UCSD-AML1 (cell line): ENCODE results near the gene UGT1A8.

Experiments used
- DNase-seq: peaks from one replicate; lab custom pipeline; 2025; ENCODE audit not compliant: unreplicated experiment; lab: John Stamatoyannopoulos, UW

UGT1A8 gene

DNA sequence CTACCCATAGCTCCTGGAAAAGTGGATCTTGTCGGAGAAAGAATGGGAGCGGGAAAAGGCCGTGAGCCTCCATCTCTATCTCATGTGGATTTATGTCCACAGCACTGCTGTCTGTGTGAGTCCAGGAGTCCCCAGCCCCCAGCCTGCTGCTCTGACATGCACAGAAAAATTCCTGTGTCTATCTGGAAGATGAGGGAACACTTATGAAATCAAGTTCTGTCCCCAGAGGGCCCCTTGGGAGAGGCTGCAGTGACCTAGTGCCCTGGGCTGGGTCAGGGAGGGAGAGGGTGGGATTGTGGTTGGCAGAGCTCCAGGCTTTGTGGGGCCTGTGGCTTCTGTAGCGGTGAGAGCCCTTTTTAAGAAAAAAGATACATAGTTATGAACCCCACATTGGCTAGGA, 199.3 kb downstream of the UGT1A8 start:
- DNase-seq, result no peak

DNA sequence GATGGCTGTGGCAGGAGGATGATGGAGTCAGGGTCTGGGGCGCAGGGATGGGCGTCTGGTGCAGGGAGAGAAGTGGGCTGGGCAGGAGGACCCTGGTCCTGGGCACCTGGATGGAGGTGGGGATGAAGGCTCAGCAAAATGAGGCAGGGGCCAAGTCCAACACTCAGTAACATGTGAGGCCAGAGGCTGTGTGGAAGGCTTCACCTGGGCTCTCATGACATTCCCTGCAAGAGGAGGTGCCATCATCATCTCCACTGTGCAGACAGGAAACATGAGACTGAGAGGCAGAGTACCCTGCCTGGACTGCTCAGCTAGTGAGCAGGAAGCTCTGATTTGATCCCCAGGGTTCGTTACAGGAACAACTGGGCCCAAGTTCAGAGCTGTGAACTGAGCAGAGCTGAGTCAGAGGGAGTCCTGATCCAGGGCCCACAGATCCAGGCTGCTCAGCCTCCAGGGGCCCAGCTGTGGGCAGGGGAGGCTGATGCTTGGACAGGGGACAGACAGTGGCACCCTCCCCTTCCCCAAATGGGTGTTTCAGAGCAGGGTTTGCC, 200.0 kb downstream of the UGT1A8 start:
- no peak for DNase-seq

DNA sequence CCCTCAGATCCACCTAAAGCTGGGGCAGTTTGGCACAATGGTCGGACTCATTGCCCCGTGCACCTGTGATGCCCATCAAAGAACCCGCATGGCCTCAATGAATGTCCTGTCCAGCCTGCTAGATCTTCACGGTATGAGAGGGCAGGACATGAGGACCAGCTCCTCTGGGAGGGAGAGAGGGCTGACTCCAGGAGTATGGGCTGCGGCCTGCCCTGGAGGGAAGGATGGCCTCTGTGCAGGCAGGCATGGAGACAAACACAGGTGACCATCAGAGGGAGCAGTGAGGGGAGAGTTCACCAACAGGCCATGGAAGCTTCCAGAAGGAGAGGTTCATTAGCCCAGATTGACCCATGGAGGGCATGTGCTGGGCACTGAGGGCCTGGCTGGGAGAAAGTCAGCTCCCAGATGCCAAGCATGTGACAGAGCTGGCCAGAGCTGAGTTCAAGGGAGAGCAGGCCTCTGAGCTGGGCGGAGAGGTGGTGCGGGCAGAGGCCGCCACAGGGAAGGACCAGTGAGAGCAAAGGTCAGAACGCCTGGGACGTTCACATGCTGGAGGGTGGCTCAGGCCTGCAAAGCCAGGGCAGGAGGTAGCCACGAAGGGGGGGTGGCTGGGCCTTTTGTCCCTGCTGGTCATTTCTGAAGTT, 200.7 kb downstream of the UGT1A8 start:
- DNase-seq, result no peak

DNA sequence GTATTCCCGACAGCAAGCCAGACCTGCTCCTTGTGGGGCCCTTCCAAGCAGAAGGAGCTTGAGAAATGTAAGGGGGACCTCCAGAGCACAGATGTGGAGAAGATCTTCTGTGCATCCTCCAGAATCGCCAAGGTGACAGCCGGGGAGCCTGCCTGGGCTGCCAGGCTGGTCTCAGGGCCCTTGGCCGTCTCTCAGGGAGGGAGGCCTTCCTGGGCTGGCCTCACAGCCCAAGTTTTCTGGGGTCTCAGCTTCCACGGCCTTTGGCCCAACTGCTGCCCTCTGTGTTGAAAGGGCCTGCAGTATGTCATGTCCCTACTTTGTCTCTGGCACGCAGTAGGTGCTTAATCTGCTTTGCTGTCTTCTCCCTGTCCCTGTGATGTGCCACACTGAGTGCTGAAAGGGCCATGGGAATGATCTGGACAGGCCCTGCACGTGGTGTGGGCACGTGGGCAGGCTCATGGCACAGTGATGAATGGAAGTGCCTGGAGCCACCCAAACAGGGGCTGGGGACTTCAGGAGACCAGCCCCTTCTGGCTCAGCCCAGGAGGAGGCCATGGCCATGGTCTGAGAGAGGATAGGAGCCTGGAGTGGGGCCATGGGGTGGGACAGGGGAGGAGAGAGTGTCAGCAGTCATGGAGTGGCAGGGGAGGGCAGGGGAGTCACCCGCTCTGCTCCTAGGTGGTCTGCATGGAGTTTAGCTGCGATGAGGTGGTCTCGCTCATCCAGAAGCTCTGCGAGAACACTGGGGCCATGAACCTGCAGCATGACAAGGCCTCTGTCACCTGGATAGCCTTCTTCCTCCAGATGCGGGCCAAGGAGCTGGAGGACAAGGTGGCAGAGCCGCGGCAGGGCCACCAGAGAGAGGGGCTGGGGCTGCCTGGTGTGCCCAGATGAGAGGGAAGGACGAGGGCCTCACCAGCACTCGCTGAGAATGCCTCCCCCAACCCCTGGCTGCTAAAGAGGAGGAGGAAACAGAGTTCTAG, 201.5 kb downstream of the UGT1A8 start:
- DNase-seq, result no peak

DNA sequence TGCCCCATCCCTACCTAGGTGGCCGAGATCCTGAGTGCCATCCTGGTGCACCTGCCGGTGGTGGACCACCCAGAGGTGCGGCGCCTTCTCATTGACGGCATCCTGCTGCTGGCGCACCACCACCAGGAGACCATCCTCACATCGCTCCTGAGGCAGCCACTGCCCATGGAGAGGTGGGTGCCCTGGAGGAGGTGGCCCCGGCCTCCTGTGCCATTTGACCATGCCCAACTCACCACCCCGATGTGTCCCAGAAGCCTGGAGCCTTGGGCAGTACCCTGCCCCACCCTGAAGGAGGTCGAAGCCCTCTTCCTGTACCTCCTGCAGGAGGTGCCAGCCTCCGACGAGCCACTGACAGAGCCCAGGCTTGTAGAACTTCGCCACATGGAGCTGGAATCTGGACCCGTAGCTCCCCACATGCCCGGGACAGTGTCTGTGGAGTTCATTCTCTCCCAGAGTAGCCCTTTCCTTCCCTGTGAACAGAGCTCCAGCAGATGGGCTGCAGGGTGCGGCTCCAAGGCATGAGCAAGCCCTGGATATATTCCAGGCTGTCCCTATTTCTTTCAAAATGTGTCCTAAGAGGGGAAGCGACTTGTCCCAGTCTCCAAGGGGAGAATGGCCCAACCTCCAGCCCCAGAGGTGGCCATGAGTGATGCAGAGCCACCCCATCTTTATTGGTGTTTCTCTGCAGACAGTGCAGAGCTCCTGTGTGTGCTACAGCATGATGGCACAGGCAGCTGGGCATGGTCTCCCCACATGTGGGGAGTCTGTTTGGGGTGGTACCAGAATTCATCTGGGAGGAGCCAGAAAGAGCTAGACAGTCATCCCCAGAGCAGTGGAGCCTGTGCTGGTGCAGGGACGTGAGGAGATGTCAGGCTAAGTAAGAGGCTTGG, 202.7 kb downstream of the UGT1A8 start:
- no peak for DNase-seq

DNA sequence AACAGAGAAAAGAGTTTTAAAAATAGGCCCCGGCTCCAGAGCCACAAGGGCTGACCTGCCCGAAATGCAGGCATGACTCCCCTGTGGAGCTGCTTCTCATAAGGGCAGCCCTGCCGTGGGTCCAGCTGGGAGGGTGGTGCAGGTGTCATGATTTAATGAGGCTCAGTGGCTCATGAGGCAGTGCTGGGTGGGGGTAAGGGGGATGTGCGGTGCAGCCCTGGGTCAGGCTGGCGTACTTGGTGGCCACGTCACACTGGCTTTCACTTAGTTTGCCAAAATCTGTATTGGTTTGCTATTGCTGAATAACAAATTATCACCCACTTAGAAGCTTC, 203.3 kb downstream of the UGT1A8 start:
- DNase-seq, result no peak

DNA sequence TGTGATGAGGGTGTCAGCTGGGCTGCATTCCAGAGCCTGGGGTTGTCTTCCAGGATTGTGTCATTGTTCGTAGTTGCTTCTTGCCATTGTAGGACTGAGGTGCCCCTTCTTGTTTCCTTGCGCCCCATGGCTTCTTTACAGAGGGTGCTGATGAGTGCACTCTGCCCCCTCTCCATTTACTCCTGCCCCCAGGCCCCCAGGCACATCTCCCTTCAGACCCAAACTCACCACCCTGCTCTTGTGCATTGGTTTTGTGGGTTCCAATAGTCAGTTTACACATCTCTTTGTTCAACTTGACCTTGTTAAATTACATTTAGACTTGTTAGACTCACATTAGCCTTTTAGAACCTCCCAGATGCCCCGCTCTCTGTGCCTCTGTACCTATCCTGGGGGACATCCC, 203.8 kb downstream of the UGT1A8 start:
- no peak for DNase-seq

DNA sequence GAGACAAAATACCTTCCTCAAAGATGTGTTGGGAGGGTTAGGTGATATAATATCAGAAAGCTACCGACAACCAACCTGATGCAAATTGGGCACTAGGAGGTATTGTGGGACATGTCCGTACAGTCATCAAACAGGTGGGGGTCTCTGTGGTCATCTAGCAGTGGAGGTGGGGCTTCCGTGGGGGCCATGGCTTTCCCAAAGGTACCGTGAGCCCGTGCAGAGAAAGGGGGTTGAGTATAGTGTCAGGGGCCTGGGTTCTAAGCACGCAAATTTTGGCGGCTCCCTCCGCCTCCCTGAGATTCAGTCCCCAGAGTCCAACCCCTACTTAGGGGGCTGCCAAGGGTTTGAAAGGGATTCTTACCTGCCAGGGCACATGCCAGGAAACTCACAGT, 204.3 kb downstream of the UGT1A8 start:
- no peak for DNase-seq

DNA sequence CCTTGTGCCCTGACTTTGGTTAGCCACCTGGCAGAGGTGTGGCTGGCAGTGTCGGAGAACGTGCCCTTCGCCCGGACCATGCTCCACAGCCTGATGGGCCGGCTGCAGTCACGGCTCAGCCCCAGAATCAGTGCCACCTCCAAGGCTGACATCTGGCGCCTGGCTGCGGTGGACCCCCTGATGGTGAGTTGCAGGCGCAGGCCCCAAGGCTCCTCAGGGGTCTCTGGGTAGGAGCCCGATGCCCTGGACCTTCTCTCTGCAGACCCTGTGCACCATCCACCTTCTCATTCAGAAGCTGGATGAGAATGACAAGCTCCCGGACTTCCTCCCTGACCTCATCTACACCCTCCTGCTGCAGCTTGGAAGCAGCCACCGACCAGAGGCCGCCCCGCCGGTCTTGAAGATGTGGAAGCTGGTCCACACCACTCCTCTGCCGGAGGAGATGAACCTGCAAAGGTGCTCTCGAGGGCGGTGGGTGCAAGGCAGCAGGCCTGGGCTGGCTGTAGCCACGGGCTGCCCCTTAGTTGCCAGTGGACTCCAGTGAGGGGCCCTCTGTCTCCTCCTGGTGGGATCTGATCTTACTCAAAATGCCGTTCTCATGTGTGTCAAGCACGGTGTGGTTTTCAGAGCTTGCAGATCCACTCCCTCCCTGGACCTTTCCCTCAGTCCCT, 204.8 kb downstream of the UGT1A8 start:
- no peak for DNase-seq
